ENCODE results near the gene AGAP3.

The AGAP3 gene

GRCh38 chr7:151179946-151180345, 93.7 kb downstream of the AGAP3 start:
- DNase-seq (ENCODE audit: low read depth in 1 of 2, low spot score in 1 of 2), result no peak

DNA sequence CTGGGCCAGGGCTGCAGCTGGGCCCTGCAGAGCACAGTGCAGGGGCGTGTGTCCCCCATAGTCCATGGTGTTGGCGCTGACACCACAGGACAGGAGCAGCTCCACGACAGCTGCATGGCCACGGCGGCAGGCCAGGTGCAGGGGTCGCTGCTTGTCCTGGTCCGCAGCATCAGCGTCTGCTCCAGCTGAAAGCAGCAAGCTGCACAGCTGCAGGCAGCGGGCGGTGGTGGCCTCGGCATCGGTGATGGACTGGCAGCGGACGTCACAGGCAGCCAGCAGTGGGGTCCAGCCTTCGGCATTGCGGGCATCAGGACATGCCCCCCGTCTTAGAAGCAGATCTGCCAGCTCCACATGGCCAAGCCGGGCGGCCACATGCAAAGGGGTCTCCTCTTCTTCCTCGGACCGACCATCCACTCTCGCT, 94.7 kb downstream of the AGAP3 start:
- no peak for DNase-seq (ENCODE audit: low read depth in 1 of 2, low spot score in 1 of 2)

DNA sequence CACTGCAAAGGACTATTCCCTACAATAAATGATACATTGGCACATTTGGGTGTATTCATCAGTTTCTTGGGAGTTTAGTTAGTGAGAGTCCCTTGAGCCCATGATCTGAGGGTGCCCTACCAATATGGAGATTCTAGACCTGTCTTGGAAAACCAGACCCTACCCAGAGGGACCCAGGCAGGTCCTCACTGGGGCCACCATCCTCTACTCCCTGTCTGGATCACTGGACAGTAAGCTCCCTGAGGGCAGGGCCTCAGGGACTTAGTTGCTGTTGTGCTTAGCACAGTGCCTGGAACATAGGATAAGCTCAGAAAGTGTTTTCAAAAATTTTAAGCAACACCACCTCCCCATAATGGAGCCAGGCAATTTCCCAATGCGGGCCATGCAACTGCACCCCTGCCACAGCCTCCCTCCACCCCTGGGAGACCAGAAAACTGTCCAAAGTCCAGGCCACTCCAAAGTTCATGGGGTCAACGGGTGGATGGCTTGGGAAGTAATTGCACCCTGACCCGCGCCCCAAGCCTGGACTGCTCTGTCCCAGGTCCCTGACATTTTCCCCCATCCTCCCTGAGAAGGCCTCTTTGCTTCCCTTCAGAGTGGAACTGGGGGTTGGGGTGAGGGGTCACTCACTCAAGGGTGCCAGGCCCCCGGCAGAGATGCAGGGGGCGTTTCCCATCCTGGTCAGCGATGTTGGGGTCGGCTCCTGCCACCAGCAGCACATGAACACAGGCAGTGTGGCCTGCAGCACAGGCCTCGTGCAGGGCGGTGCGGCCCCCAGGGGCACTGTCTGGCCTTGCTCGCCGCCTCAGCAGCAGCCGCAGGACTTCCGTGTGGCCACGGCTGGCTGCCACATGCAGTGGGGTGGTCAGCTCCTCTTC, 99.7 kb downstream of the AGAP3 start:
- DNase-seq (ENCODE audit: low read depth in 1 of 2, low spot score in 1 of 2), result no peak

DNA sequence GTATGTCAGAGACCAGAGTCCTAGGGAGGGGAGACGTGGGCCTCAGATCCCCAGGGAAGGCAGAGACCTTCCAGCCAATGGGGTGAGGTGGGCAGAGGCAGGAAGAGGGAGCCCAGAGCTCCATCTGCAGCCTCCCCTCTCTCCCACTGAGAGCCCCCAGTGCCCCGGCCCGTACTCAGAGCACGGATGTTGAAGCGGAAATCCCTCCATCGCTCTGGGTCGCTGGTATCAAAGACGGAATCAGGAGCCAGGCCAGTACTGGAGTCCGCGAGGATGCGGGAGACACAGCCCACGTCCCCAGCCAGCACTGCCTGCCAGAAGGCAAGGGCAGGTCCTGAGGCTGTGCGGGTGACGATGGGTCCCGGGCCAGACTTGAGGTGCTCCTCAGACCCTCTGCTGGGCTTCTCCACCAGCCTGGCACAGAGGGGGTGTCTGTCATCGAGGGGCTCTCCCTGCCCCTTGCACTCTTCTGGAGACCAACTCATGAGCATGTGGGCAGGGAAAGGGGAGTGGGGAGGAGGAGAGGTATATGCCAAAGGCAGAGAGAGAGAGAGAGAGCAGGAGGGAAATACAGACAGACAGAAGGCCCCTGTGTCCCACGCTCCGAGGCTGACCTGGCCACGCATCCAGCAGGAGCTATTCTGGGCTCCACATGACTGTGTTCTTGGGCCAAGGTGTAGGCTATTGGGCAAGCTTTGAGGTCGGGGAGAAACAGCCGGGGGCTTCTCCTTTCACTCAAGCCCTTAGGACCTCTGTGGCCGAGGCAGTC, 100.5 kb downstream of the AGAP3 start, which contains the start of gene ASB10:
Gene ASB10 (minus strand): TSS at position 611 of the 769 bp plus-strand sequence. CDS start 120 bp downstream, at position 491.
- DNase-seq (ENCODE audit: low read depth in 1 of 2, low spot score in 1 of 2), result no peak

GRCh38 chr7:151187409-151188251, 101.4 kb downstream of the AGAP3 start:
- DNase-seq (ENCODE audit: low read depth in 1 of 2, low spot score in 1 of 2), result no peak

GRCh38 chr7:151188252-151188542, 101.9 kb downstream of the AGAP3 start:
- DNase-seq (ENCODE audit: low read depth in 1 of 2, low spot score in 1 of 2), result no peak

- DNase-seq (ENCODE audit: low read depth in 1 of 2, low spot score in 1 of 2), result no peak
Observed at GRCh38 chr7:151189038-151189437, 102.8 kb downstream of the AGAP3 start.

GRCh38 chr7:151191544-151191943, 105.3 kb downstream of the AGAP3 start:
- DNase-seq (ENCODE audit: low read depth in 1 of 2, low spot score in 1 of 2), result no peak

DNA sequence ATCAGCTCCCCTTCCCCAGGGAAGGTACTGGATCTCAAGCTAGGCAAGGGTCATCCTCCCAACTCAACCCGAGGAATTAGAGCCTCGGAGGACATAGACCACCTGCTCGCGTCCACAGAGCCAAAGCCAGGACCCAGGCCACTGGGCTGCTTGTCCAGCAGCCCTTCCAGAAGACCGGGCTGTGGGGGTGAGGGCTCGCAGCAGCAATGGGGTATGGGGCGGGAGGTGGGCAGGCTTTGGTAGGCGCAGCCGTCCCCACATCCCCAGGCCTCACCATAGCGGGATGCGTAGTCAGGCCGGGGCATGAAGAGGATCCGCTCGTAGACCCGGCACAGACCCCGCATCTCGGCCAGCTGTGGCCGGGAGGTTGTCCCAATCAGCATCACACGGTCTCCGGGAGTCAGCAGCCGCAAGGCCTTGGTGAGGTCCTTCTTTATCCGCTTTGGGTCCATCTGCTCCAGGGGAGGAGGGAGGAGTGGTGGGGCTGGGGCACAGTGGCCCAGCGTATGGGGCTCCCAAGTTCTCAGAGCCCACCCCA, 105.8 kb downstream of the AGAP3 start:
- no peak for DNase-seq (ENCODE audit: low read depth in 1 of 2, low spot score in 1 of 2)

DNA sequence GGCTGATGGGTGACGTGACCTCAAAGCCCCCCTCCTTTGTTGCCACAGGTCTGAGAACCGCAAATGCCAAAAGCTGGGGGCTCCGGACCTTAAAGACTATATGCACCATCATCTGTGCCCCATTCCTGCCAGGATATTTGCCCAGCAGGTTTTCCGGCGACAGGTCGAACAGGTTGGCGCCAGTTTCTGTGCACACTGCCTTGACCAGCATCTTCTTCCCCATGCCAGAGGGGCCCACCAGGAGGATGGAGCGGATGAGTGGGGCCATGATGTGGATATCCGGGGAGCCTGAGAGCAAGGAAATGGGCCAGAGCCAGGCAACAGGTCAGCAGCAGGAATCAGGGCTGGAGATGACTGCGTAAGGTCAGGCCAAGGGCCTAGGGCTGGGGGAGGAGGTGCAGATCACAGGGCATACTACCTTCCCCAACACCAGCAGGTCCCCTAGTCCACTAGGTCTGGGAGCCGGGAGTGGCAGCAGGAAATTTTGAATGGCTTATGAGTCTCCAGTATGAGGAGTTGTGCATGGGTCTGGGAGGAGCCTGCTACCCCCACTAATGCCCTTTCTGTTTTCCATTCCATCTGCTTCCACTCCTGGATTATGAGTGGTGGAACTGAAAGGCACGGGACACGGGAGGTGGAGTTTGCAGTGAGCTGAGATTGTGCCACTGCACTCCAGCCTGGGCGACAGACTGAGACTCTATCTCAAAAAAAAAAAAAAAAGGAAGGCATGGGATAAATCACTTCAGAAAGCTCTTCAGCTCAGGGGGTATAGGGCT, 107.1 kb downstream of the AGAP3 start:
- no peak for DNase-seq (ENCODE audit: low read depth in 1 of 2, low spot score in 1 of 2)

All from activated CD4-positive, alpha-beta T cell treated with anti-CD3 and anti-CD28 coated beads, Interleukin-2, amount 50 U/mL, for 24 hours (primary cell).